Measurements from ENCODE around the gene PROX2. TPM values are rescaled to one million over a fixed set of nuclear protein-coding genes. Genes with fewer than 3 reads are reported as not detected.

Gene PROX2
- total and polyA plus RNA-seq, 2 donors (not counting 3 experiments of a cell fraction or from before 2014, with no cell fraction given), result 0.01 TPM; not detected in 1

DNA sequence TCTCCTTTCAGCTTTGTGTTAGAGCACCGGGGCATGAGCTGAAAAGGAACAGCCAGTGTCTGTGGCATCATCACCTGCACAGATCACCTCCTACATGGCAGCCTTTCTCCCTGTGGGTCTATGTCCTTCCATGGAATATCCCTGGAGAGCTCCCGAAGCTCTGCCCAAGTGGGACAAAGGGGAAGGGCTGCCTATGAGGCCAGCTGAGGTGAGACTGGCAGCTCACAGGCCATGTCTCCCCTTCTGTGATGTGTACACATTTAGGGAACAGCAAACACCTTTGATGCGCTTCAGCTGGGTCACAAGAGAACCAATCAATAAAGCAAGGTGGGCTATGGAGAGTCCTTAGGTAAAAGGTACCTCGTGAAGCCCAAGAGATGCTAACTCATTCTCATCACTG is 4.1 kb downstream of the PROX2 start:
- TF ChIP-seq, protein P1, sequence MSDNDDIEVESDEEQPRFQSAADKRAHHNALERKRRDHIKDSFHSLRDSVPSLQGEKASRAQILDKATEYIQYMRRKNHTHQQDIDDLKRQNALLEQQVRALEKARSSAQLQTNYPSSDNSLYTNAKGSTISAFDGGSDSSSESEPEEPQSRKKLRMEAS (IDR thresholded peaks at IDR 0.05; ENCODE audit: insufficient read depth, insufficient read length), result no peak
- TF ChIP-seq FOS (IDR thresholded peaks at IDR 0.05; ENCODE audit: borderline replicate concordance, insufficient read depth, low read length) (no peak), MYC (IDR thresholded peaks at IDR 0.05; ENCODE audit: low read depth, low read length) (no peak), GATA2 (IDR thresholded peaks at IDR 0.05; ENCODE audit: insufficient read depth, insufficient read length, low read depth, low read length) (no peak), EZH2 (IDR thresholded peaks at IDR 0.05; ENCODE audit: borderline replicate concordance, low read depth, low read length, severe bottlenecking) (no peak), POLR2AphosphoS5 (IDR thresholded peaks at IDR 0.05; ENCODE audit: insufficient read depth, low read depth, low read length) (no peak), POLR2A (IDR thresholded peaks at IDR 0.05; ENCODE audit: low read depth, low read length) (no peak), JUN (IDR thresholded peaks at IDR 0.05; ENCODE audit: borderline replicate concordance, insufficient read depth, insufficient read length, low read depth) (no peak)
- TF ChIP-seq, protein P2, sequence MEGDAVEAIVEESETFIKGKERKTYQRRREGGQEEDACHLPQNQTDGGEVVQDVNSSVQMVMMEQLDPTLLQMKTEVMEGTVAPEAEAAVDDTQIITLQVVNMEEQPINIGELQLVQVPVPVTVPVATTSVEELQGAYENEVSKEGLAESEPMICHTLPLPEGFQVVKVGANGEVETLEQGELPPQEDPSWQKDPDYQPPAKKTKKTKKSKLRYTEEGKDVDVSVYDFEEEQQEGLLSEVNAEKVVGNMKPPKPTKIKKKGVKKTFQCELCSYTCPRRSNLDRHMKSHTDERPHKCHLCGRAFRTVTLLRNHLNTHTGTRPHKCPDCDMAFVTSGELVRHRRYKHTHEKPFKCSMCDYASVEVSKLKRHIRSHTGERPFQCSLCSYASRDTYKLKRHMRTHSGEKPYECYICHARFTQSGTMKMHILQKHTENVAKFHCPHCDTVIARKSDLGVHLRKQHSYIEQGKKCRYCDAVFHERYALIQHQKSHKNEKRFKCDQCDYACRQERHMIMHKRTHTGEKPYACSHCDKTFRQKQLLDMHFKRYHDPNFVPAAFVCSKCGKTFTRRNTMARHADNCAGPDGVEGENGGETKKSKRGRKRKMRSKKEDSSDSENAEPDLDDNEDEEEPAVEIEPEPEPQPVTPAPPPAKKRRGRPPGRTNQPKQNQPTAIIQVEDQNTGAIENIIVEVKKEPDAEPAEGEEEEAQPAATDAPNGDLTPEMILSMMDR (IDR thresholded peaks at IDR 0.05; ENCODE audit: extremely low read depth in 1 of 2, insufficient read depth in 1 of 2, low read depth in 1 of 2, low read length in 2 of 2), result no peak
- ChIA-PET POLR2A (interaction anchor here (0.5 kb wide), 1 partner anchor 157 kb away, joined by 5 read pairs; no protein-coding TSS in a partner anchor), CTCF (interaction anchor here (1.1 to 14.1 kb wide), 4 partner anchors 10 to 198 kb away, joined by 3 to 245 read pairs (median 31); partner anchors contain the start of gene ZC2HC1C)

More for the DNA sequence above, 4.1 kb downstream of the PROX2 start:
- no peak overlapping the region for H3K27ac ChIP-seq (ENCODE audit: insufficient read depth, low read depth, low read length)
- intact Hi-C loops (cut with micrococcal nuclease), result no loop called here
- no peaks in the 10 kb centered on the region for H3K9me1 ChIP-seq (replicated peaks; ENCODE audit: control insufficient read depth, extremely low read depth, insufficient read depth, low read length)
- H3K27me3 ChIP-seq (ENCODE audit: control insufficient read depth in 2 of 2, insufficient read depth in 2 of 2, low read length in 2 of 2), result peaks cover under 1 to 5% of the 10 kb centered on the region in 2 experiments
- no peaks in the 10 kb centered on the region for H3K36me3 ChIP-seq (ENCODE audit: control insufficient read depth in 2 of 2, extremely low read depth in 1 of 2, insufficient read depth in 2 of 2, low read length in 2 of 2)
- H3K4me1 ChIP-seq (ENCODE audit: control insufficient read depth, extremely low read depth, insufficient read depth, low read length), result peaks cover 6% of the 10 kb centered on the region
- H3K79me2 ChIP-seq (ENCODE audit: control insufficient read depth, insufficient read depth, low read length), result no peaks in the 10 kb centered on the region
- H2AFZ ChIP-seq (ENCODE audit: low read depth, low read length), result no peak overlapping the region
- H3K9ac ChIP-seq (replicated peaks; ENCODE audit: extremely low read depth, insufficient read depth, low read length), result no peak overlapping the region
- H3K4me3 ChIP-seq (replicated peaks in 1 of 3; ENCODE audit: insufficient read depth in 1 of 3, low read depth in 1 of 3, low read length in 3 of 3), result no peak overlapping the region
- no peak for DNase-seq (ENCODE audit: low read depth, low spot score)
- no peak for FAIRE-seq
- H4K20me1 ChIP-seq (replicated peaks; ENCODE audit: control insufficient read depth, extremely low read depth, insufficient read depth, low read length), result no peaks in the 10 kb centered on the region
- dilution Hi-C loops (cut with MboI; ENCODE audit: extremely low pct_ligation_motif_present, low sequenced_read_pairs), result no loop called here
- no TSS peak for BruUV-seq (replicated peaks)
- no peaks in the 10 kb centered on the region for H3K9me3 ChIP-seq (replicated peaks; ENCODE audit: control insufficient read depth, insufficient read depth, low read length)
- no peak overlapping the region for H3K4me2 ChIP-seq (ENCODE audit: insufficient read depth, low read length)
